Spinal cord (tissue), 10 donors: ENCODE measurements around the gene POLR2I. TPM values are rescaled to one million over a fixed set of nuclear protein-coding genes. Genes with fewer than 3 reads are reported as not detected.

Experiments used
- DNase-seq, 6 donors: peaks; one replicate each; pipeline versions ENCODE4 v3.0.0 to v3.0.0-alpha.2; 2013 to 2015; ENCODE audit warnings: low spot score in 6 of 6, low read depth in 4 of 6
- H3K27ac ChIP-seq: one replicate; pipeline ENCODE4 v1.5.1; 2013; ENCODE audit warnings: low read depth, low read length, control low read depth
- H3K27me3 ChIP-seq: one replicate; pipeline ENCODE4 v1.6.1; 2013; ENCODE audit warnings: low read length; ENCODE audit not compliant: control insufficient read depth, insufficient read depth
- H3K36me3 ChIP-seq: one replicate; pipeline ENCODE4 v1.6.1; 2013; ENCODE audit warnings: low read length; ENCODE audit not compliant: control insufficient read depth, insufficient read depth
- H3K4me1 ChIP-seq: one replicate; pipeline ENCODE4 v1.6.1; 2013; ENCODE audit warnings: low read length; ENCODE audit not compliant: control insufficient read depth, insufficient read depth
- H3K4me3 ChIP-seq: one replicate; pipeline ENCODE4 v1.5.1; 2013; ENCODE audit warnings: low read depth, low read length, control low read depth
- H3K9me3 ChIP-seq: one replicate; pipeline ENCODE4 v1.6.1; 2013; ENCODE audit warnings: low read length; ENCODE audit not compliant: control insufficient read depth, insufficient read depth
- WGBS: methylation state at CpG from one replicate; pipeline ENCODE4 v1.1.5; 2013; ENCODE audit warnings: missing lambda C conversion rate; ENCODE audit not compliant: insufficient coverage; 5-methylcytosine and 5-hydroxymethylcytosine counted together
- polyA plus RNA-seq, 2 donors: library from polyadenylated mRNA; unstranded; fragments of 120-200 nt; gene quantifications; one replicate each; pipeline ENCODE4 v1.2.1, GENCODE V29; 2013; ENCODE audit not compliant: insufficient read length in 2 of 2
- total RNA-seq, 2 donors: library from RNA; depleted of rRNA in 1 of 2; stranded (reverse); fragments of 120-200 nt in 1 of 2; fragments of >200 nt in 1 of 2; gene quantifications; one replicate each; pipeline versions ENCODE4 v1.2.3 to v1.2.4, GENCODE V29; 2013 to 2014
- donor health status: healthy.

POLR2I gene
- total and polyA plus RNA-seq, 4 donors, result 68.3 to 130 (median 109) TPM

DNA sequence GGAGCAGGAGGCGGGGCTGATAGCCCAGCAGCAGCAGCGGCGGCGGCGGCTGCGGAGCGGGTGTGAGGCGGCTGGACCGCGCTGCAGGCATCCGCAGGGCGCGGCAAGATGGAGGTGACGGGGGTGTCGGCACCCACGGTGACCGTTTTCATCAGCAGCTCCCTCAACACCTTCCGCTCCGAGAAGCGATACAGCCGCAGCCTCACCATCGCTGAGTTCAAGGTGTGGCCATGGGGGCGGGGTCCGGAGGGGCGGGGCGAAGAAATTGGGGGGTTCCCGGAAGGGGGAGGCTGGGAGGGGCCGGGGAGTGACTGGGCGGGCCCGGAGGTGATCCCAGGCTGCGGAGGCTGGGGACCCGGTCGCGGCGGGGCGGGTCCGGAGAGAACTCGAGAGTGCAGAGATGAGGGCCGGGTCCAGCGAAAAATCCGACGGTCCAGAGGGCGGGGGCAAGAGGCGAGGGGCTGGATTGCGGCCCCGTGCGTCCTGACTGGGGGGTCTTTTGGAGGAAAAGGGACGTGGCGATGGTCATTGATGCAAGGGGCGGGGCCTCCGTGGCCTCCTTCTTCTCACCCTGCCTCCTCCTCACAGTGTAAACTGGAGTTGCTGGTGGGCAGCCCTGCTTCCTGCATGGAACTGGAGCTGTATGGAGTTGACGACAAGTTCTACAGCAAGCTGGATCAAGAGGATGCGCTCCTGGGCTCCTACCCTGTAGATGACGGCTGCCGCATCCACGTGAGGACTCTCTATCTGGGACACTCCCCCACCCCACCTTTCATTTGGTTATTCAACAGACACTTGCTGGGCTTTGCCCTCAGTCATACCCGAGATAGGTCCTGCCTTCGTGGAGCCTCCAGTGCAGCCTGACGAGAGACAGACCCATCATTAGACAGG lies 1.0 kb upstream of the POLR2I start, which contains the start of gene TBCB:
Gene TBCB, plus strand, starts transcription at position 16 of the 891 bp plus-strand sequence. Its CDS starts 93 bp downstream, at position 109.
- Histone ChIP-seq H3K27ac (peak within 1 kb of the TSS; percentile 92), H3K4me3 (peak within 1 kb of the TSS; percentile 77), H3K9me3 (no peaks in the 10 kb centered on the region), H3K27me3 (no peaks in the 10 kb centered on the region), H3K4me1 (peaks cover 35% of the 10 kb centered on the region), H3K36me3 (peaks cover 73% of the 10 kb centered on the region)
- peak in 3 of 6 donors; percentile 5 to 86 (median 31) for DNase-seq
- WGBS, result 3% methylated on average over 50 of the region's 59 CpGs

DNA sequence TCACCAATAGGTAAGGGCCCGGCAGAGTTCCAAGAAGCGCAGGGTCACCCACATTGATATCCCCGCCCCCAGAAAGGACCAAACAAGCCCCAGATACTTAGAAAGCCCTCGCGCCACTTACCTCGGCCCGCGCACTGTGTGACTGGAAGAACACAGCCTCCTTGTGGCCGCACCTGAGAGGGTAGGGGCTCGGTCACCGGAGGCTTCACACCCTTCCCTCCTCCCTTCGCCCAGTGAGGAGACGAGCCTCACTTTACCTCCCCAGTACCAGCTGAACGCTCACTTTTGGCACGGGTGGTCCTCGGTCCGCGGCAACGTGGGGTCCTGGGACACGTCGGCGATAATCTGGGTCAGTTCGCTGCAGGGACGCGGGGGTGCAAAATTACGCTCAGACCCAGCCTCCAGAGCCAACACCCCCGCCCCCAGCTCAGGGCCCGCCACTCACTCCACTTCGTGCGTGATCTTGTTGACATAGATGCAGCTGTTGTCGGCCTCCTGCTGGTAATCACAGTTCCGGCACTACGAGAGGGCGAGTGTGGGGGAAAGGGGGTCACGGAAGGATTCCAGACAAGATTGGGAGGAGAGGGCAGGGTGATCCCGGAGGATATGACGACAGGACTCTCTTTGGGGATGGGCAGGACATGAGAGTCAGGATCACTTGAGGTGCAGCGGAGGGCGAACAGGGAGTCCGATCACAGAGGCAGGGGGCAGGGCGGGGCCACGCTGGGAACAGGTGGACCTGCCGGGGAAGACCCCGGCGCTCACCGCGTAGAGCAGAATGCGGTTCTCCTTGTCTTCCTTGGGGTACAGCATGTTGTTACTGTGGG lies 568 bp downstream of the POLR2I start:
- Histone ChIP-seq H3K9me3 (no peaks in the 10 kb centered on the region), H3K27ac (peak overlapping the region; percentile 92), H3K27me3 (no peaks in the 10 kb centered on the region), H3K36me3 (peaks cover 59% of the 10 kb centered on the region), H3K4me1 (peaks cover 35% of the 10 kb centered on the region), H3K4me3 (peak overlapping the region; percentile 77)
- peak in 1 of 6 donors; percentile 6 for DNase-seq
- 2% methylated on average over 28 of the region's 48 CpGs for WGBS

DNA sequence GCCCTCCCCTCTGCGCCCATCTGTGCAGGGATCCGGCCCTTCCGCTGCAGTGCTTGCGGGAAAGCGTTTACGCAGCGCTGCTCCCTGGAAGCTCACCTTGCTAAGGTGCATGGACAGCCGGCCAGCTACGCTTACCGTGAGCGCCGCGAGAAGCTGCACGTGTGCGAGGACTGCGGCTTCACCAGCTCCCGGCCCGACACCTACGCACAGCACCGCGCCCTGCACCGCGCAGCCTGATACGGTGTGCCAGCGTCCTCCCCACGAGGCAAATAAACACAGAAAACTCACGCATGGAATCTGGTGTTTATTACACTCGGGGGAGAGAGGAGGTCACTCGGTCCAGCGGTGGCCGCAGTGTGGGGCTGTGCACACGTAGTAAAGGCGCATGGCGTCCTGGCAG lies 1.2 kb downstream of the POLR2I start:
- peak overlapping the region; percentile 77 for H3K4me3 ChIP-seq
- H3K9me3 ChIP-seq, result no peaks in the 10 kb centered on the region
- H3K27ac ChIP-seq, result no peak overlapping the region
- peaks cover 55% of the 10 kb centered on the region for H3K36me3 ChIP-seq
- H3K27me3 ChIP-seq, result no peaks in the 10 kb centered on the region
- WGBS, result 91% methylated on average over 34 of the region's 34 CpGs
- no peak for DNase-seq
- H3K4me1 ChIP-seq, result peaks cover 35% of the 10 kb centered on the region

DNA sequence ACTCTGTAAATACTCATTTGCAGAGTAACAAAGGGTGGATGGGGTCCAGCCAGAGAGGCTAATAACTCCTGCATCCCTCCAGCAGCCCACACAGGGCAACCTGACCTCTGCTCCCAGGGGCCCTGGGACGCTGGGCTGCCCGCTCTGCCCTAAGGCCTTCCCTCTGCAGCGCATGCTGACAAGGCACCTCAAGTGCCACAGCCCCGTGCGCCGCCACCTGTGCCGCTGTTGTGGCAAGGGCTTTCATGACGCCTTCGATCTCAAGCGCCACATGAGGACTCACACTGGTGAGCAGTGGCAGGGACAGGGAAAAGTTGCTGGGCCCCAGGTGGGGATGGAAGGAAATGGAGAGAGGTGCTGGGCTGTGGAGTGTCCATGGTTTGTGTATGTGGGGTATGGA lies 2.0 kb downstream of the POLR2I start:
- Histone ChIP-seq H3K36me3 (peaks cover 55% of the 10 kb centered on the region), H3K4me1 (peaks cover 35% of the 10 kb centered on the region), H3K27ac (no peak overlapping the region), H3K9me3 (no peaks in the 10 kb centered on the region), H3K4me3 (no peak overlapping the region), H3K27me3 (no peaks in the 10 kb centered on the region)
- 97% methylated on average over 10 of the region's 10 CpGs for WGBS
- no peak for DNase-seq

DNA sequence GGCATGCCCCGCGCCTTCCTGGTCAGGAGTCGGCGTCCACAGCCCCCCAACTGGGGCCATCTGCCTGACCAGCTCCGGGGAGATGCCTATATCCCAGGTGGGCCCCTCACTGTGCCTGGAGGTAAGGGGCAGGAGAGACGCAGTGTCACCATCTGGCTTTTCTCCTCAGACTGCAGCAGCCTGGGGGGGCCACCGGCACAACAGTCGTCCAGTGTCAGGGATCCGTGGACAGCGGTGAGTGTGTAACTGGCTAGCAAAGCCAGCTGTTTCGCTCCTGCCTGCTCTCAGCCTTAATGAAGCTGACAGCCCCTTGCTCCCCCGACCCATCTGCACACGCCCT lies 3.5 kb downstream of the POLR2I start:
- H3K36me3 ChIP-seq, result peaks cover 56% of the 10 kb centered on the region

DNA sequence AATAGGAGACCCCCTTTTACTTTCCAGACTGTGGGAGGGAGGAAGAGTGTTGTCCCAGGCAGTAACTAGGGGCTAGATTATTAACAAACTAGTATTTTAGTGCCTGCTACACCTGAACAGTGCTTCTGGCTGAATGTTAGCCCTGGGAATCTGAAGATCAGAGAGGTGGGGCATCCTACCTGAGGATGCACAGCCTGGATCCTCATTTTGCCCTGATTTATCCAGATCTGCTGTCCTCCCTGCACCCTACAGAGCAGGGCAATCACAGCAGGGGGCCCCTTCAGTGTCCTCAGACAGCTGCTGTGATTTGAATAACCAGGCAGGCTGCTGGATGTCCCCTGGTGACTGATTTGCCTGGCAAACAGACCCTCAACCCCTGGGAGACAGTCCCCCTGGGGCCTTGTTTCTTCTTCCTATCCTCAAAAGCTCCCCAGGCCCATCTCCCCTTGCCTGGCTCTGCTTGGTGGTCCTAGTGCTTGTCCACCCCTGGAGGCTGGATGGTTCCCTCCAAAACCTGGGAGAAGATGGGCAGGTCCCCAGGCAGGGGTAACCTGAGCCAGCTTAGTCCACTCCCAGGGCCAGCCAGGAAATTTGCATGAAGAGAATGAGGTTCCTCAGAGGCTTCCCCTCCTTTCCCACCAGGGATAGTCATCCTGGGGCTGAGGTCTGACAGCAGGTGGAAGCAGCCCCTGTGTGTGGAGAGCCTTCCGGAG lies 4.0 kb downstream of the POLR2I start, which contains the start of gene OVOL3:
Gene OVOL3, plus strand, starts transcription at position 657 of the 713 bp plus-strand sequence. CDS start 60 bp downstream, outside the sequence.
- DNase-seq, result no peak

More for the DNA sequence above, 3.5 kb downstream of the POLR2I start:
- 61% methylated on average over 10 of the region's 13 CpGs for WGBS
- Histone ChIP-seq H3K9me3 (no peaks in the 10 kb centered on the region), H3K27me3 (no peaks in the 10 kb centered on the region), H3K4me3 (no peak overlapping the region), H3K27ac (no peak overlapping the region), H3K4me1 (peaks cover 27% of the 10 kb centered on the region)
- DNase-seq, result no peak

DNA sequence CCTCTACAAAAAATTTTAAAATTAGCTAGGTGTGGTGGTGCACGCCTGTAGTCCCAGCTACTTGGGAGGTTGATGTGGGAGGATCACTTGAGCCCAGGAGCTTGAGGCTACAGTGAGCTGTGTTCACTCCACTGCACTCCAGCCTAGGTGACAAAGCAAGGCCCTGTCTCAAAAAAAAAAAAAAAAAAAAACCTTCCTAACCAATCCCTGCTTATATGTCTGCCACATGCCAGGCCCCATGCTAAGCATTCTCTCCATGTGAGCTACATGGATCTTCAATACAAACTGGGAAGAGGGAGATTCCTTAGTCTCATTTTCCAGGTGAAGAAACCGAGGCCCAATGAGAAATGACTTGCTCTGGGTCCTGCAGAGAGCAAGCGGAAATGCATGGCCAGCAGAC lies 6.0 kb downstream of the POLR2I start:
- peaks cover 12% of the 10 kb centered on the region for H3K4me1 ChIP-seq
- WGBS, result 86% methylated on average over 2 of the region's 3 CpGs

More for the DNA sequence above, 4.0 kb downstream of the POLR2I start, which contains the start of gene OVOL3:
- H3K4me1 ChIP-seq, result peaks cover 21% of the 10 kb centered on the region
- no peak within 1 kb of the TSS for H3K4me3 ChIP-seq
- H3K36me3 ChIP-seq, result peaks cover 60% of the 10 kb centered on the region
- H3K27me3 ChIP-seq, result no peaks in the 10 kb centered on the region
- no peak within 1 kb of the TSS for H3K27ac ChIP-seq
- WGBS, result no CpG with 5 or more reads among the region's 1 CpG
- no peaks in the 10 kb centered on the region for H3K9me3 ChIP-seq

DNA sequence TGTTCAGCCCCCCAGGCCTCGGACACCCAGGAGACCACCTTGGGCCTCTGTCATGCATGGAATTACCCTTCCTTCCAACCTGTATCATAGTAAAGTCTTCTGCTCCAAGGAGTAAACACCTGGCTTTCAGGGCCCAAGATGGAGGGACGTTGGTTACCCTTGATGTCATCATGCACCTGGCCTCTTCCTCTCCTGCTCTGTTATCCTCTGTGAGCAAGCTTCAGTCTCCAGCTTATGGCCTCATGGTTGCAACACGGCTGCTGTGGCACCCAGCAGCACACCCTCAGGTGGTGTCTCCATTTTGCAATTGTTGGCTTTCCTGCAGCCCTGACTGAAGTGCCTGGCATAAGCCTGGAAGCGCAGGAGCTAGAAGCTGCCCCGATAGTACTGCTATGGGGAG lies 7.7 kb downstream of the POLR2I start:
- DNase-seq, result no peak
- peaks cover 81% of the 10 kb centered on the region for H3K36me3 ChIP-seq
- H3K4me3 ChIP-seq, result no peak overlapping the region
- no peaks in the 10 kb centered on the region for H3K27me3 ChIP-seq
- H3K4me1 ChIP-seq, result no peaks in the 10 kb centered on the region
- no peaks in the 10 kb centered on the region for H3K9me3 ChIP-seq
- H3K27ac ChIP-seq, result no peak overlapping the region
- WGBS, result 97% methylated on average over 5 of the region's 5 CpGs

More for the DNA sequence above, 6.0 kb downstream of the POLR2I start:
- Histone ChIP-seq H3K9me3 (no peaks in the 10 kb centered on the region), H3K27ac (no peak overlapping the region), H3K36me3 (peaks cover 79% of the 10 kb centered on the region), H3K27me3 (no peaks in the 10 kb centered on the region), H3K4me3 (no peak overlapping the region)
- no peak for DNase-seq

DNA sequence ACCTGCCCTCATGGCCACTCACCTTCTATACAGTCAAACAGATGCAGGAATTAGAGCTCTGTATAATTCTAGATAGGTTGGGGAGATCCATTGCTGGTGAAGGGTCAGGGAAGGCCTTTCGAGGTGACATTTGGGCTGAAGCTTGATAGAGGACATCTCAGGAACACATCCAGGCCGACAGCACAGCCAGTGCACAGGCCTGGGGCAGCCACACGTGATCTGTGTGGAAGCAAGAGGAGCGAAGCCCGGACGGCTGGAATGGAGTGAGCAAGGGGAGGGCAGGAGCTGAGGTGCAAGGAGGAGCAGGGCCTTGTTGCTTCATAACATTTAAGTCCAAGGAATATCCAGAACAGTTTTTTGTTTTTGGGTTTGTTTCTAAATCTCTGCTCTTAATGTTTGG lies 8.2 kb downstream of the POLR2I start:
- WGBS, result 96% methylated on average over 6 of the region's 6 CpGs
- Histone ChIP-seq H3K9me3 (no peaks in the 10 kb centered on the region), H3K4me1 (no peaks in the 10 kb centered on the region), H3K27me3 (no peaks in the 10 kb centered on the region), H3K4me3 (no peak overlapping the region), H3K36me3 (peaks cover 82% of the 10 kb centered on the region), H3K27ac (no peak overlapping the region)
- no peak for DNase-seq
